Smooth muscle cell (in vitro differentiated cells): Measurements from ENCODE around the gene FAM83C. TPM values are rescaled to one million over a fixed set of nuclear protein-coding genes. Genes with fewer than 3 reads are reported as not detected.

Experiments used
- DNase-seq: peaks from one replicate; lab custom pipeline; 2025; ENCODE audit not compliant: unreplicated experiment; lab: John Stamatoyannopoulos, UW
- H2AFZ ChIP-seq: fragments of 200-600 bp; sonication (generic); 2 replicates; pipeline ENCODE4 v1.6.0; 2016; ENCODE audit warnings: antibody characterized with exemption, low read depth, mild to moderate bottlenecking
- H3F3A ChIP-seq: fragments of 200-600 bp; sonication (generic); 2 replicates; pipeline ENCODE4 v1.6.0; 2017; ENCODE audit warnings: antibody characterized with exemption, low read depth
- H3K27ac ChIP-seq: fragments of 200-600 bp; sonication (generic); 2 replicates; pipeline ENCODE4 v1.5.1; 2016; ENCODE audit warnings: low read depth, mild to moderate bottlenecking
- H3K27me3 ChIP-seq: fragments of 200-600 bp; sonication (generic); 2 replicates; pipeline ENCODE4 v1.6.1; 2016; ENCODE audit warnings: low read depth, mild to moderate bottlenecking
- H3K36me3 ChIP-seq: fragments of 200-600 bp; sonication (generic); 2 replicates; pipeline ENCODE4 v1.5.1; 2016; ENCODE audit warnings: low read depth
- H3K4me1 ChIP-seq: fragments of 200-600 bp; sonication (generic); 2 replicates; pipeline ENCODE4 v1.5.1; 2016; ENCODE audit warnings: low read depth
- H3K4me2 ChIP-seq: fragments of 200-600 bp; sonication (generic); 2 replicates; pipeline ENCODE4 v1.6.0; 2016; ENCODE audit warnings: mild to moderate bottlenecking
- H3K4me3 ChIP-seq: fragments of 200-600 bp; sonication (generic); 2 replicates; pipeline ENCODE4 v1.5.1; 2016; ENCODE audit warnings: mild to moderate bottlenecking
- H3K79me2 ChIP-seq: fragments of 200-600 bp; sonication (generic); 2 replicates; pipeline ENCODE4 v1.6.0; 2016; ENCODE audit warnings: low read depth, mild to moderate bottlenecking
- H3K9ac ChIP-seq: fragments of 200-600 bp; sonication (generic); 2 replicates; pipeline ENCODE4 v1.6.0; 2016; ENCODE audit warnings: low read depth
- H3K9me3 ChIP-seq: fragments of 200-600 bp; sonication (generic); replicated peaks from 2 replicates; pipeline ENCODE4 v1.5.1; 2016; ENCODE audit warnings: low read depth
- H4K20me1 ChIP-seq: fragments of 200-600 bp; sonication (generic); 2 replicates; pipeline ENCODE4 v1.6.0; 2016; ENCODE audit warnings: low read depth
- whole genome bisulfite sequencing: methylation state at CpG from one replicate; pipeline ENCODE4 v1.1.7; 2016; ENCODE audit warnings: low lambda C conversion rate; 5-methylcytosine and 5-hydroxymethylcytosine counted together
- polyA plus RNA-seq: library from polyadenylated mRNA; unstranded; fragments of >200 nt; fragmentation: Nextera tagmentation; extraction: Ambion mirVana; gene quantifications from 2 replicates; pipeline ENCODE4 v1.2.1, GENCODE V29; 2016
- total RNA-seq: library from RNA; depleted of rRNA; stranded (reverse); fragments of >200 nt; gene quantifications from 2 replicates; pipeline ENCODE4 v1.2.3, GENCODE V29; 2014
- TF ChIP-seq, protein P1 (sequence below): fragments of 200-600 bp; sonication (generic); IDR thresholded peaks from 2 replicates; pipeline ENCODE4 v1.5.1; 2017; ENCODE audit warnings: borderline replicate concordance, mild to moderate bottlenecking, antibody characterized with exemption; ENCODE audit not compliant: insufficient read depth, poor library complexity, severe bottlenecking

The FAM83C gene
- total and polyA plus RNA-seq, 2 experiments from 2014 or later: 0.49 TPM; not detected in 1

DNA sequence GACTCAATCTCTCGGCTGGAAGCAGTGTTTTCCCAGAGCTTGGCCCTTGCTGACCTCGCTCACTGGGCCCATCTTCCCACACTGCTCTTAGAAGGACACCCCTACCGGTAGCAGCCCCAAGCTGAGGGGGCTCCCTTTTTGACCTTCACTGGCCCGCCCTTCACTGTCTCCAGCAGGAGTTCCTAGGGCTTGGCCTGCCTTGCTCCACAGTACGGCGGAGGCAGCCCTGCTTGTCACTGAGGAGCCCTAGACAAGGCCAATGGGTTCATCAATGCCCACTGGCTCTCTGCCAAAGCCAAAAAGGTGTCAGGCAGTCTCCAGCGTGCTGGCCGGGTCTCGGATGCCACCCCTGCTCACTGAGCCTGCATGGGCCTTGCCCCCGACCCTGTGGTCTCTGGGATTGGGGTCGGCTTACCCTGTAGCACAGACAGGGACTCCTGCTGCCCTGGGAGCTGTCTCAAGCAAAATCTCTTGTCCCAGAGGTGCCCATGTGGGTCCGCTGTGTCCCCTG, 16.4 kb downstream of the FAM83C start:
- Histone ChIP-seq H3K9me3 (no peaks in the 10 kb centered on the region), H2AFZ (no peak overlapping the region), H3K9ac (no peak overlapping the region), H4K20me1 (peaks cover 10% of the 10 kb centered on the region), H3F3A (peaks cover 20% of the 10 kb centered on the region), H3K27ac (no peak overlapping the region), H3K4me3 (no peak overlapping the region), H3K4me1 (no peaks in the 10 kb centered on the region), H3K4me2 (no peak overlapping the region), H3K36me3 (no peaks in the 10 kb centered on the region), H3K27me3 (no peaks in the 10 kb centered on the region), H3K79me2 (peaks cover 13% of the 10 kb centered on the region)
- TF ChIP-seq, protein P1, sequence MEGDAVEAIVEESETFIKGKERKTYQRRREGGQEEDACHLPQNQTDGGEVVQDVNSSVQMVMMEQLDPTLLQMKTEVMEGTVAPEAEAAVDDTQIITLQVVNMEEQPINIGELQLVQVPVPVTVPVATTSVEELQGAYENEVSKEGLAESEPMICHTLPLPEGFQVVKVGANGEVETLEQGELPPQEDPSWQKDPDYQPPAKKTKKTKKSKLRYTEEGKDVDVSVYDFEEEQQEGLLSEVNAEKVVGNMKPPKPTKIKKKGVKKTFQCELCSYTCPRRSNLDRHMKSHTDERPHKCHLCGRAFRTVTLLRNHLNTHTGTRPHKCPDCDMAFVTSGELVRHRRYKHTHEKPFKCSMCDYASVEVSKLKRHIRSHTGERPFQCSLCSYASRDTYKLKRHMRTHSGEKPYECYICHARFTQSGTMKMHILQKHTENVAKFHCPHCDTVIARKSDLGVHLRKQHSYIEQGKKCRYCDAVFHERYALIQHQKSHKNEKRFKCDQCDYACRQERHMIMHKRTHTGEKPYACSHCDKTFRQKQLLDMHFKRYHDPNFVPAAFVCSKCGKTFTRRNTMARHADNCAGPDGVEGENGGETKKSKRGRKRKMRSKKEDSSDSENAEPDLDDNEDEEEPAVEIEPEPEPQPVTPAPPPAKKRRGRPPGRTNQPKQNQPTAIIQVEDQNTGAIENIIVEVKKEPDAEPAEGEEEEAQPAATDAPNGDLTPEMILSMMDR: no peak
- WGBS: 97% methylated on average over 12 of the region's 12 CpGs
- no peak for DNase-seq

DNA sequence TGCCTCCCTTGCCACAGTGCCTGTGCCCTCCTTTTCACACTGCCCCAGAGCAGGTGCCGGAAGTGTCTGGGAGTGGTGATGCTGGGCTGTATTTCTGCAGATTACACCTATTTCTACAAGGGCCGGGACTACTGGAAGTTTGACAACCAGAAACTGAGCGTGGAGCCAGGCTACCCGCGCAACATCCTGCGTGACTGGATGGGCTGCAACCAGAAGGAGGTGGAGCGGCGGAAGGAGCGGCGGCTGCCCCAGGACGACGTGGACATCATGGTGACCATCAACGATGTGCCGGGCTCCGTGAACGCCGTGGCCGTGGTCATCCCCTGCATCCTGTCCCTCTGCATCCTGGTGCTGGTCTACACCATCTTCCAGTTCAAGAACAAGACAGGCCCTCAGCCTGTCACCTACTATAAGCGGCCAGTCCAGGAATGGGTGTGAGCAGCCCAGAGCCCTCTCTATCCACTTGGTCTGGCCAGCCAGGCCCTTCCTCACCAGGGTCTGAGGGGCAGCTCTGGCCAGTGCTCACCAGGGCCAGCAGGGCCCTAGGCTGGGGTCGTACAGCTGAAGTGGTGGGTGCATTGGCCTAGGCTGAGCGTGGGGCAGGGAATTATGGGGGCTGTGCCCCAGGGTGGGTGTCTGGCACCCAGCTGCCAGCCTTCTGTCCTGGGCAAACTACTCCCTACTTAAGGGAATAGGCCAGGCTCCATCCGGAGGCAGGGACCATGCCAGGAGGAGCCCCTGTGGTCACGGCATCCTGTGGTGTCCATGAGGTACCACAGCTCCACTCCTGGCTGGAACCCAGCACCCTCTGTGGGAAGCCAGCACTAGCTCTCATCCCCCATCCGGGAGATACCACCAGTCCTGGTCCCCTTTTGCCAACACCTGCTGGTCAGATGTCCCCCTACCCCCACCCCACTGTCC, 17.8 kb downstream of the FAM83C start:
- H3K4me1 ChIP-seq: no peaks in the 10 kb centered on the region
- H3K27ac ChIP-seq: no peak overlapping the region
- no peaks in the 10 kb centered on the region for H3K27me3 ChIP-seq
- H3K4me2 ChIP-seq: no peak overlapping the region
- H3K4me3 ChIP-seq: no peak overlapping the region
- H3F3A ChIP-seq: peaks cover 7% of the 10 kb centered on the region
- no peak overlapping the region for H2AFZ ChIP-seq
- no peaks in the 10 kb centered on the region for H3K9me3 ChIP-seq
- H3K9ac ChIP-seq: no peak overlapping the region
- DNase-seq: no peak
- H3K79me2 ChIP-seq: peaks cover 12% of the 10 kb centered on the region
- no peaks in the 10 kb centered on the region for H3K36me3 ChIP-seq
- WGBS: 95% methylated on average over 23 of the region's 24 CpGs
- TF ChIP-seq, protein P1: no peak
- peaks cover 5% of the 10 kb centered on the region for H4K20me1 ChIP-seq

GRCh38 chr20:35273449-35274171, 18.6 kb downstream of the FAM83C start:
- no peaks in the 10 kb centered on the region for H3K4me1 ChIP-seq
- H3K9me3 ChIP-seq: no peaks in the 10 kb centered on the region
- H3K27me3 ChIP-seq: no peaks in the 10 kb centered on the region
- H2AFZ ChIP-seq: no peak overlapping the region
- no peak for DNase-seq
- TF ChIP-seq, protein P1: no peak
- peaks cover 5% of the 10 kb centered on the region for H4K20me1 ChIP-seq
- peaks cover 4% of the 10 kb centered on the region for H3F3A ChIP-seq
- H3K4me3 ChIP-seq: no peak overlapping the region
- no peak overlapping the region for H3K27ac ChIP-seq
- peaks cover 12% of the 10 kb centered on the region for H3K79me2 ChIP-seq
- H3K36me3 ChIP-seq: no peaks in the 10 kb centered on the region
- WGBS: 95% methylated on average over 13 of the region's 13 CpGs
- no peak overlapping the region for H3K9ac ChIP-seq
- H3K4me2 ChIP-seq: no peak overlapping the region
